HG03108 (cell line): ENCODE measurements around the gene CSH1.
A peak's percentile ranks its signal among the peaks of the same experiment; 100 is the strongest.
"Not testable (repeated sequence)": the region's sequence is repeated elsewhere in the genome, so short reads cannot be mapped to it uniquely, and the experiment has no call there.

Source experiments
- ATAC-seq: cut with Tn5 transposase; IDR thresholded peaks from one replicate; pipeline ENCODE4 v1.9.1; 2021; ENCODE audit warnings: moderate library complexity; ENCODE audit not compliant: unreplicated experiment

Gene CSH1

DNA sequence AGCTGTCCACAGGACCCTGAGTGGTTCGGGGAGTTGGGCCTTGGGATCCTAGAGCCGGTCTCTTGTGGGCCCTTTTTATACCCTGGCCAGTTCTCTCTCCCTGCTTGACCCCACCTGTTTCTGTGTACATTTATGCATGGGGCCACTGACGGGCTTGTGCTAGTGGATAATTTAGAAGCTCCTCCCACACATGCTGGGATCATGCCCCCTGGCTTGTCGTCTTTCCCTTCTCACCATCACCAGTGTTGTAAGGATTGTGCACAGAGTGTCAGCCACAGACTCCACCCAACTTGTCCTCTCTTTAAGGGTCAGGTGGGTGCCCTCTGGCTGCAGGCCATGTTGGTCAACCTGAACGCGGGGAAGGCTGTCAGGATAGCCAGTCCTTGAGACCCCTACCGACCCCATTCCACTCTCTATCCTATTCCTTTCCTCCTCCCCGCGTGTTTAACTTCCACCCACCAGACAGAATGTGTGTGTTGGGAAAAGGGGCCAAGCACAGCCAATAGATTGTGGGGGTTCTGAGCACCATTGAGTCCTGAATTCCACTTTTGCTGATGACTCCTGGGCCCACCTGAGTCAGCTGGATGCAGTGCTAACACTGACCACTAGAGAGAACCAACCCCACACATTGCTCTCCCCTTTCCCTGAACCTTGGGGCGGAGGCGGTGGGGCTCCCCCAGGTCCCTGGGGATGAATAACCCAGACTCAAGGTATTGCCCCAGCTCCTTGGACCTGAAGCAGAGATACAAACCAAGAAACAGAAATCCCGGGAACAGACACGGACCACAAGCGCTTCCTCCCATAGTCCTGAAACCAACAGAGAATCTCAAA, at the start of gene CSH1:
TSS of gene CSH1 (minus strand) at position 51 of the 831 bp plus-strand sequence. CDS start 63 bp downstream, outside the sequence.
- not testable (repeated sequence) for ATAC-seq

DNA sequence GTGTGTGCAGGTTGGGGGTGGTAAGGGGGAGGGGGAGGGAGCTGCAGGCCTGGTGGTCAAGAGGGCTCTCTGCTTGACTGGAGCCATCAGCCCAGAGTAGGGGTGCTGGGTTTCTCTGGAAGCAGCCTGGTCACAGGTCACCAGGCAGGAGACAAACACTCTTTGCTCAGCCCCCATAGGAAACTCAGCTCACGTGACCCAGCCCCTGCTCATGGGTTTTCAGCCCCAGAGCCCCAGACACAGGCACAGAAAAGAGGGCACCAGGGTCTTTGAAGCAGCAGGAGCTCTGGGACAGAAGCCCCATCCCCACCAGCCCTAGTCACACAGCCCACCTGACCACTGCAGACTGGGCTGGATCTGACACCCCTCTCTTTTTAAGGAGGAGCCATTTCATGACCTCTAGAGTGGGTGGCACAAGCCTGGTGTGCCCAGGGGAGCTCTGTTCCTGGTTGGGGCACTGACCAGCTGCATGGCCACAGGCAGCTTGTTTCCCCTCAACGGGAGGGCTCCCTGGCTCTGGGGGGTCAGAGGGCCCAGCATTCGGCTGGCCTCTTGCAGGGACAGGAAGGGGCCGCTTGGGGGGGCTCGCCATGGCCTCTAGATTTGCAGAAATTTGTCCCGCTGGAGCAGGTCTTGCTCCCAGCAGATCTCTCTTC, 49.5 kb upstream of the CSH1 start:
- peak; percentile 36 for ATAC-seq

DNA sequence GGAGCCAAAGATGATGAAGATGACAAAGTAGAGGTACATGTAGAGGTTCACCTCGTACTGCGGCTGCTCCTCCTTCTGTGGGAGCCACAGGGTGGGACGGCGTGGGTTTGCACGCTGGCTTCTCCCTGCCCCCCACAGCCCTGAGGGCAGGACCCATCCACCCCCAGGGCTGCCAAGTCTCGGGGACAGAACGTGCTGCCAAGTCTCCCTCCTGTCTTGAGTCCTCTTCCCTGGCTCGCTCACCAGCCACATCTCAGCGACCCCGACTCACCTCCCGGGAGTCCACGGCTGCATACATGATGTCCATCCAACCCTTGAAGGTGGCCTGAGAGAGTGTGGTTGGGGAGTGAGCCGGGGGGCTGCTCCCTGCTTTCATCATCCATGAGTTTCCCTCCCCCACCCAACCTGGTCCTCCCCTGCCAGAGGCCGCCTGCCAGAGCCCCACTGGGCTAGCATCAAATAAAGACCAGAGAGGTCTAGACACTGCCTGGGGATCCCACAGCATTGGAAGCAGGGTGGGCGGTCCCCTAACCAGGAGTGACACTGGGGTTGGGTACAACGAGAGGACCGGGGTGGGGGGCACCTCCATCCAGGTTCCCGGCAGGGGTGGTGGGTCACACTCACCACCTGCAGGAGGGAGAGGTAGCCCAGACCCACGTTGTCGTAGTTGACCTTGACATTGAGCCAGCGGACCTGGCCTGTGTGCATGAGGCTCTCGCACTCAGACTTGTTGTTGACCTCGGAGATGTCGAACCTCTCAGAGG, 48.5 kb upstream of the CSH1 start:
- no peak for ATAC-seq

DNA sequence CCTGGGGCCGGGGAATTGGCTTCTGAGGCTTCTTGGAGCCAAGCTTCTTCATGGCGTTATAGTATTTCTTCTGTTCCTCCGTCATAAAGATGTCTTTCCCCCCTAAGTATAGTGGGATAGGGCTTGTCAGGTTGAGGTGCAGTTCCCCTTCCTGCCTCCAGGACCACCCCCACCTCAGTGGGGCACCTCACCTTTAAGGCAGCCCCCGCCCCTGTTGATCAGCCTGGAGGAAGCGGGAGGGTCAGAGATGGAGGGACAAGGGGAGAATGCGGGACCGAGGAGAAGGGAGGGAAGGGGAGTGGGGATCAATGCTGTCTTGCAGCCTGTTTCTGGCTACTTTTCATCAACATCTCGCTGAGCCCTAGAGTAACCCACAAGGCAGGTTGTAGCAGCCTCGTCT, 47.4 kb upstream of the CSH1 start:
- ATAC-seq, result no peak

DNA sequence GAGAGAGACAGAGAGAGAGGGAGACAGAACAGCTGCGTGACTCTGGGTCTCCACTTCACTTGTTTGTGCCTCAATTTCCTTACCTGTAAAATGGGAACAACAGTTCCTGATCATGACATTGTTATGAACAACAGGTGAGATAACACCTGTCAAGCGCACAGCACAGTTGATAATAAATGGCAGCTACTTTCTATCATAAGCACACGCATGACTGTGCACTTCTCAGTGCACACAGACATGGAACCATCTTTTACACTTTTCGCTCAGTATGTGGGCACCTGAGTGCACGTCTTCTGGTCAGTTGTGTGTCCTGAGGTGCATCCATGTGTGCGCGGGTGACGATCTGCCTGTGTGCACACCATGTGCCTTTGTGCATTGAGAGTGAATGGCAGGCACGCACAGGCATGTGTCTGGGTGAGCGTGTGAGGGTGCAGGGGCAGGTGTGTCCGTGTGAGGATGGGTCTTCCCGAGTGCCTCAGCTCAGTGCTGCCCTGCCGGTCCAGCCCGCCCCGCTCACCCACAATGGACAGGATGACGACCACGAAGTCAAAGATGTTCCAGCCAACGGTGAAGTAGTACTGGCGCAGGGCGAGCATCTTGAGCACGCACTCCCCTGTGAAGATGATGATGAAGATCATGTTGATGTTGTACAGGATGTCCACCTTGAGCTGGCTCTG, 46.1 kb upstream of the CSH1 start:
- ATAC-seq, result no peak

DNA sequence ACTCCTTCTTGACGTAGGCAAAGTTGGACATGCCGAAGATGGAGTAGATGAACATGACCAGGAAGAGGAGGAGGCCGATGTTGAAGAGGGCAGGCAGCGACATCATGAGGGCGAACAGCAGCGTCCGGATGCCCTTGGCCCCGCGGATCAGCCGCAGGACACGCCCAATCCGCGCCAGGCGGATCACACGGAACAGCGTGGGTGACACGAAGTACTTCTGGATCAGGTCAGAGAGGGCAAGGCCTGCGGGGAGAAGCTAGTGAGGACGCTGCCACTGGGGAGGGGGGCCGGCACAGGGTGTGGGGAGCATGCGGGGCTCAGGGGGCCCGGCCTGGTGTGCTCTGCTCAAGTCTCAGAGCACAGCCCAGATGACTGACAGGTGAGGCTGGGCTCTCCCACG, 45.4 kb upstream of the CSH1 start:
- ATAC-seq, result no peak

DNA sequence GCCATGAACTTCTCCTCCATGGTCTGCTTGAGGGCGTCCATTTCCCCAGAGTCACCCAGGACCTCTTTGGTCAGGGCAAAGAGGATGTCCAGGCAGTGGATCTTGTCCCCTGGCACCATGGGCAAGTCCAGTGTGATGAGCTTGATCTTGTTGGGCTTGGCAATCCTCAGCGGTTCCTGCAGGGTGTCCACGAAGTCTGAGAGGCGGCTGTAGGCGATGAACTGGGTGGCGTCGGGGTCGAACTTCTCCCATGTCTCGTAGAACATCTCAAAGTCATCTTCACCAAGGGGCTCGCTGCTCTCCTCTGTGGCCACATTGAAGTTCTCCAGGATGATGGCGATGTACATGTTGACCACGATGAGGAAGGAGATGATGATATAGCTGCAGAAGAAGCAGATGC, 44.8 kb upstream of the CSH1 start:
- ATAC-seq, result no peak

DNA sequence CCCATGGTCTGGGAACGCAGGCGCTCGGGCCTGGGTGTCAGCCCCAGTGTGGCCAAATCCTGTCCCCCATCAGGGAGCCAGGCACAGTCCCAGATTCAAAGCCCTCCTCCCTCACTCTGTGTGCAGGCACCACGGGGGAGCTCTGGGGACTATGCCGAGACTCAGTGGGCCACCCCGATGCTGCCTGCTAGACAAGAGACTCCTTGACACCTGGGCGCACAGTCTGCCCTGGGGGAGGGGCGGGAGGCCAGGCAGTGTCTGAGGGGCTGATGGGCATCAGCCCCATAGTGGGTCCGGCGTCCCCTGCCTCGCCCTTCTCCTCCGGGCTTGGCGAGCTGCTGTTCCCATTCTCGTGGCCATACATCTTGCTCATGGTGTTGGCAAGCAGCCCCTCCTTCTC, 44.2 kb upstream of the CSH1 start:
- ATAC-seq, result no peak

DNA sequence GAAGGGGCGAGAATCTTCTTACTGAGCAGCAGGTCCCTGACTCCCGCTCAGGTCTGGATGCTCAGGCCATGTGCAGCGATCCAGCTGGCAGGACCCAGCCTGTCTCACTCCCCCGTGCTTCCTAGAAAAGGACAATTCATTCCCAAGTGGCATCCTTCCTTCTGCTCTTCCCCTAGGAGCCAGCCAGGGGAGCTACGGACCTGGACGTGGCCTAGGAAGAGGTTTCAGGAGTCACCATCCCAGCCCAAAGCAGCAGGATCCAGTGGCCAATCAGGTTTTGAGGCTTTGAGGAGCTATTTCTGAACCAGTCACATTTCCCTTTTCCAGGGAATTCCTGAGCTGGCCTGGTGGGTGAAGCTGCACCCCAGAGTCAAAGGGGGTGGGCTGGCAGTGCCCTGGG, 43.5 kb upstream of the CSH1 start:
- no peak for ATAC-seq

DNA sequence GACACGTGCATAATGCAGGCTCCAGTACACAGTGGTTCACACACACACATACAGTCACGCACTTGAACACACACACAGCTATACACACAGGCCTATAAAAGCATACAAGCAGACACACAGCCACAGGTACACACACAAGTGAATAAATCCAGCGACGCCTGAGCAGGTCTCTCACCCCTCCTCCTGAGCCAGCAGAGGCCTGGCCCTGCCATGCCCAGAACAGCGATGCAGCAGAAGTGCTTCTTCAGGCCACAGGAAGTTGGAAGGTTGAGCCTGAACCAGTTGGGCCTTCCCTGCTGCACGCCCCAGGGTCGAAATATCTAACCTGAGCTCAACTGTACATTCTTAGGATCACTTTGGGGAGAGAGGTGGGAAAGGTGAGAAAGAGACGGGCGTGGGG, 43.0 kb upstream of the CSH1 start:
- ATAC-seq, result no peak

DNA sequence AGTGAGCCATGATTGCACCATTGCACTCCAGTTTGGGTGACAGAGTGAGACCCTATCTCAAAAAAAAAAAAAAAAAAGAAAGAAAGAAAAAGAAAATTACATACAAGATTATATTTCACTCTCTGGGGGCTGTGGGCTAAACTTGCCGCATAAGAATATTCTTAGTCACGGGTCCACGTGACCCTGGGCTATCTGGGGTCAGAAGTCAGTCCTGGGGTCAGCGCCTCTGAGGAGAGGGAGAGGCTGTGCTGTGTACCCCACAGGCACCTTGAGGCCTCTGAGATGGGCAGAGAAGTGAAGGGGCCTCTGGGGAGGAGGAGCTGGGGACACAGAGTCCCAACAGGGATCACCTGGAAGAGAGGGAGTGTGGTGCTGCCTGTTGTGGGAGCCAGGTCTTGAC, 41.5 kb upstream of the CSH1 start:
- no peak for ATAC-seq

DNA sequence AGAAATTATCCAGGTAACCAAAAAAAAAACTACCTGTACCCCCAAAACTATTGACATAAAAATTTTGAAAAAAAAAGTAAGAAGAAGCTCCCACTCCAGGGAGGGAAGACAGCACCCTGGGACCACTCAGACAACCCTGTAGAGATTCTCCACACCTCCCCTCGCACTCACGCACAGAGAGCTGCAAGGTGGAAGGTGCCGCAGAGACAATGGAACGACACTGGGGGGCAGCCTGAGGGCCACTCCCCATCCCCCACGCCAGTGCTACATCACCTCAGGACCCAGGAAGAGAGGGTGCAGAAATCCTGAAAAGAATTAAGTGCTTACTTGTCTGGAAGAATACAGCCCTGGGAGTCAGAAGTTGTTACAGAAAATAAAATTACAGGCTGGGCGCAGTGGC, 40.9 kb upstream of the CSH1 start:
- no peak for ATAC-seq

DNA sequence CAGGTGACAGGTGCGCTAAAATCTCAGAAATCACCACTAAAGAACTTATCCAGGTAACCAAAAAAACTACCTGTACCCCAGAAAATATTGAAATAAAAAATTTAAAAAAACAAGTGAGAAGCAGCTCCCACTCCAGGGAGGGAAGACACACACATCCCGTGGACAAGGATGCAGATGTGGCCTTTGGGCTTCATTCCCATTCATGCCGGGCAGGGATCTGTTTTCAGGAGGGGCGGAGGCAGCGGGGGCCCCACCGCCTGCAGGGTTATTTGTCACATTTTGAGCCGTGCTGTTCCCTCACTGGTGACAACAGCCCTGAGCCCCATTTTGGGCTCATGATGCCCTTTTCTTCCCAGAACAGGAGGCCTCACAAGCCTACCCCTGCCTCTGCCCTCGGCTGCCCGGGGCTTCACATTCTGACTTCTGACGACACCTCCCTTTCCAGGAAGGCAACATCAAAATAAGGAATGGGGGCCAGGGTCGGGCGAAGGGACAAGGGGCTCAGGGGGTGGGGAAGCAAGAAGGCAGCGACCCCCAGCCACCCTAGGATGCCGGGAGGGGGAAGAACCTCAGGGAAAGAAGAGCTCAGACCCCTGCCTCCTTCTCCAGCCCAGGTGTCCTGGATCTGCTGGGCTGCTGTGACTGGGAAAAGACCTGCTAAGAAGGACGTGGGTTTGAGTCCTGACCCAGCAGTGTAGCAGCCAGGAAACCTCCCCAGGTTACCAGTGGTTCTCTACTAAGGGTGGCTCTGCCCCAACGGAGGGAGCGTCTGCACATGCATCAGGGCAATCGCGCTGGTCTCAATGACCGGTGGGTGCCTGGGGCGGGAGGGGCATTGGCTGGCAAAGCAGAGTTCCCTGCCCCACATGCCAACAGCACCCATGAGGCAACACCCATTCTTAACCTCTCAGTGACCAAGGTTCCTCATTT, 38.1 kb upstream of the CSH1 start:
- ATAC-seq, result no peak

DNA sequence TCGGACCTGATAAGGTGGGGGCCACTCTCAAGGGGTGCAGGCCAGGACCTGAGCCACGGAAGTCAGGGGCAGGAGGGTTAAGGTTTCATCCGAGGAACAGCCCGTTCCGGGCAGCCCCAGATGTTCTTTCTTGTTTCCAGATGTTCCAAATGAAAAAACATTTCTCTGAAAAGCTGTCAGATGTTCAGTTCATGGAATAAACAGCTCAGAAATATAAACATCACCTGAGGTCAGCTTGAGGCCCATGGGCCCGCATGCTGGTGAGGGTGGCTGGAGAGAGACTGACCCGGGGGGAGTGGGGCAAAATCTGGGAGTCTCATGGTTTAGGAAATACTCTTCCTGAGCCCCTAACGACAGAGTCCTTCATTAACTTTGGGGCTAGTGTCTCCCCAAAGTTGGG, 37.2 kb upstream of the CSH1 start:
- no peak for ATAC-seq

DNA sequence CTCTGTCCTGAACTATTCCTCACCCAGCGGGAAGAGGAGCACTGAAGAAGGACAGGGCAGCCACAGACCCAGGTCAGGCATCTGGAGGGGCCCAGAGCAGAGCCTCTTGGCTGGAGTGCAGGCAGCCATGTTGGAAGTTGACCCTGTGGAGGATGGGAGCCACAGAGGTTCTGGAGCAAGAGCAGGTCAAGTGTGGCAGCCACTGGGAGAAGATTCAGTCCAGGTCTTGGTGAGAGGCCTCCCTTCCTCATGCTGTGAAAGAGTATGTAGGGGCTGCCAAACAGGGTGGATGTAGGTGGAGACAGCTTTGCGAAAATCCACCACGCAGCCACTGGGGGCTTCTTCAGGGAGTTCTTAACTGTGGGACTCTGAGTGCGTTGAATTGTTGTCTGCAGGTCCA, 36.3 kb upstream of the CSH1 start:
- no peak for ATAC-seq

DNA sequence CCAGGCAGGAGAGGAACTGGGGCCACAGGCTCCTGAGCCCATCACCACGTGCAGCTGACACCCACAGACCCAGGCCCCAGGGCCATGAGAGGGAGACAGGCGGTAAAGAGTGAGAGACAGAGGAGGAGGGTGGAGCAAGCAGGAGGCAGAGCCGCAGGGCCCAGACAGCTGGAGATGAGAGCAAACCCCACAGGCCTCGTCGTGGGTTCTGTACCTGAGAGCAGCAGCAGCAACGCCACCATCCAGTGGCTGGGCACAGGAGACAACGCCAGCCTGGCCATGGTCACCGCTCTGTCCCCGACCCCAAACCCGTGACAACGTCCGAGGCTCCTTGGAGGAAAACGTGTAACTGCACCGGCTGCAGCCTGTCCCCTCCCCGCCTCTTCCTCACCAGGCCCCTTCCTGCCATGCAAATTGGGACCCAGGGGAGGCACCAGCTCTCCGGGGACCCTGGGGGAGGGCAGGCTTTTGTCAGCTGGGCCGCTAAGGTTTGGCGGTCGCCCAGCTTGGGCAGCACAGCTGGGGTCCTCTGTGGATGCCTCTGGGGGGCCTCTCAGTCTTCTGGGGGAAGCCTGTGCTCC, 35.7 kb upstream of the CSH1 start, which contains the start of gene CD79B:
TSS of gene CD79B (minus strand) at position 351 of the 581 bp plus-strand sequence. CDS start at position 281, 70 bp downstream.
- peak; percentile 70 for ATAC-seq

DNA sequence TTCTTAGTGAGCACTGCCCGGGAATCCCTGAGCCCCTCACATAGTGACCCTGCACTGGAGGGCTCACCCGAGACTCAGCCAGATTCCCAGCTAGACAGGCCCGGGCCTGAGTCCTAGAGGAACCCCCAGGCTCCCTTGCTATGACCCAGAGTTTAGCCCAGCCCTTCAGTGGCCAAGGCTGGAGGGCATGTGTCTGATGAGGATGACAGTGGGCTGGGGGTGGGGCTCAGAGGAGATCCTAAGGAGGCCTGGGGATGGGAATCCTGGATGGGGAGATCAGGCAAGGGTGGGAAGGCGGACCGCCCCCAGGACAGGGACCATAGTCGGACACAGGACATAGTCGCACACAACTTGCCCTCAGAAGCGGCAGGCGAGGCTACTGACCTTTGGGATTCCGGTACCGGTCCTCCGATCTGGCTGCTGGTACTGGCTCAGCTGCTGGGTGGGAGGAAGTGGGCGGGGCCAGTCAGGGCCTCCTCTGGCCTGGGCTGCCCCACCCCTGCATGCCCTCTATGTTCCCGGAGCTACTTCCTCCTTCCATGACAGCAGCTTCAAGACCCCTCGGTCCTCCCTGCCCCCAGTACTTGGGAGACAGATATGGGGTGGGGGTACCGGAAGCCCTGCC, 34.7 kb upstream of the CSH1 start:
- peak; percentile 53 for ATAC-seq

DNA sequence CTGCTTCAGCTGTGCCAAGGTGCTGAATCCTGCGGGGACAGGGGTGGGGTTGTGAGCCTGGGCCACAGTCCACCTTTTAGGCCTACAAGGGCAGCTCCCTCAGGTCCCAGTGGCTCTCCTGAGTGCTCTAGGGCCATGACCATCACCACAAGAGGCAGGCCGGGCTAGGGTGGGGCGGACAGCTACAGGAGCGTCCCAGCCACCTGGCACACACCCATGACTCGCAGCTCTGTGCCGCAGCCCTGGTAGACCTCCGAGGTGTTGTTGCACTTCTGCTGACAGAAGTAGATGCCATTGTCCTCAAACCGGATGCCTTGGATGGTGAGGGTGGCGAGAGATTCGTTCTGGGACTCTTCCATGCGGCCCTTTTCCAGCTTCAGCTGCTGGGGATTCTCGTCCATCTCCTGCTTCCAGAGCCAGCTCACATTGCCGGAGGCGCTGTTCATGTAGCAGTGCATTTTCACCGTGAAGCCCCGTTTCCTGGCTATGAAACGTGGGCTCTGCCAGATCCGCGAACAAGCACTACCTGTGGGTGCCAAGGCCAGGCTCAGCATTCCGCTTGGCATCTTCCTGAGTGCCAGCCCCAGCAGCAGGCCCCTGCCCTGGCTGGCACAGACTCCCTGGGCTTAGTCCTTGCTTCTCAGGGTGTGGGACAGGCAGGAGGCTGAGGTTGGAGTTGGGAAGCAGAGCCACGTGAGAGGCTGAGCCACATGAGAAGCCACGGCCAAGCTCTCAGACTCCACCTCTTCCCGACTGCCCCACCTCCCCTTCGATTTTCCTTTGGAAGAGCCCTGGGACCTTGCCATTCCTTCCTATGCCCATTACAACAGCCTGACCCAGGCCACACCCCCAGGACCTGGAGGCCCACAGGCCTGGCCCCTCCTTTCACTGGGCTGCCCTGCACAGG, 33.7 kb upstream of the CSH1 start:
- no peak for ATAC-seq
